H9 (cell line): ENCODE results near the gene POLDIP3. TPM values are rescaled to one million over a fixed set of nuclear protein-coding genes. Genes with fewer than 3 reads are reported as not detected.

Source experiments
- DNase-seq: peaks from one replicate; pipeline ENCODE4 v3.0.0-alpha.2; 2017
- H2AFZ ChIP-seq: one replicate; pipeline ENCODE4 v1.6.1; 2013; ENCODE audit warnings: mild to moderate bottlenecking, low read length, control low read depth, moderate library complexity
- H2AK5ac ChIP-seq: 2 replicates; pipeline ENCODE4 v1.6.1; 2013; ENCODE audit warnings: low read length, control low read depth, mixed read lengths; ENCODE audit not compliant: insufficient read length
- H2BK120ac ChIP-seq: one replicate; pipeline ENCODE4 v1.6.1; 2013; ENCODE audit warnings: low read depth, mild to moderate bottlenecking, low read length, control low read depth, inconsistent platforms; ENCODE audit not compliant: poor library complexity, severe bottlenecking
- H2BK12ac ChIP-seq: 2 replicates; pipeline ENCODE4 v1.6.1; 2013; ENCODE audit warnings: low read length, control low read depth, mixed read lengths, low read depth; ENCODE audit not compliant: insufficient read length
- H2BK15ac ChIP-seq: 2 replicates; pipeline ENCODE4 v1.6.1; 2013; ENCODE audit warnings: low read depth, low read length, control low read depth
- H2BK20ac ChIP-seq: one replicate; pipeline ENCODE4 v1.6.1; 2013; ENCODE audit warnings: low read depth, mild to moderate bottlenecking, low read length, control low read depth, inconsistent platforms; ENCODE audit not compliant: poor library complexity, severe bottlenecking
- H2BK5ac ChIP-seq: 2 replicates; pipeline ENCODE4 v1.6.1; 2013; ENCODE audit warnings: low read length, control low read depth, mixed read lengths; ENCODE audit not compliant: insufficient read length
- H3K14ac ChIP-seq: 2 replicates; pipeline ENCODE4 v1.6.1; 2013; ENCODE audit warnings: low read length, control low read depth; ENCODE audit not compliant: insufficient read depth
- H3K18ac ChIP-seq: 2 replicates; pipeline ENCODE4 v1.6.1; 2013; ENCODE audit warnings: low read depth, mild to moderate bottlenecking, mixed read lengths, low read length, control low read depth; ENCODE audit not compliant: insufficient read length
- H3K23ac ChIP-seq: 2 replicates; pipeline ENCODE4 v1.6.1; 2013; ENCODE audit warnings: low read length, control low read depth, mixed read lengths, low read depth; ENCODE audit not compliant: insufficient read length
- H3K23me2 ChIP-seq: 2 replicates; pipeline ENCODE4 v1.6.1; 2013; ENCODE audit warnings: low read depth, mild to moderate bottlenecking, mixed read lengths, low read length, control low read depth; ENCODE audit not compliant: insufficient read length, poor library complexity, severe bottlenecking
- H3K27ac ChIP-seq: 2 replicates; pipeline ENCODE4 v1.5.1; 2013; ENCODE audit warnings: low read length, control low read depth, mixed read lengths, low read depth; ENCODE audit not compliant: insufficient read length
- H3K27me3 ChIP-seq: 2 replicates; pipeline ENCODE4 v1.6.1; 2013; ENCODE audit warnings: low read length, control low read depth, inconsistent platforms; ENCODE audit not compliant: insufficient read depth
- H3K4ac ChIP-seq: 2 replicates; pipeline ENCODE4 v1.6.1; 2013; ENCODE audit warnings: low read depth, mild to moderate bottlenecking, control low read depth, inconsistent platforms, low read length, moderate library complexity
- H3K4me1 ChIP-seq: 2 replicates; pipeline ENCODE4 v1.6.1; 2013; ENCODE audit warnings: low read length, control low read depth, inconsistent platforms; ENCODE audit not compliant: insufficient read depth
- H3K4me2 ChIP-seq: 2 replicates; pipeline ENCODE4 v1.6.1; 2013; ENCODE audit warnings: low read length, control low read depth, mixed read lengths; ENCODE audit not compliant: insufficient read length, insufficient read depth
- H3K56ac ChIP-seq: 2 replicates; pipeline ENCODE4 v1.6.1; 2013; ENCODE audit warnings: low read depth, mild to moderate bottlenecking, mixed read lengths, low read length, control low read depth; ENCODE audit not compliant: insufficient read length
- H3K79me1 ChIP-seq: 2 replicates; pipeline ENCODE4 v1.6.1; 2013; ENCODE audit warnings: low read depth, mild to moderate bottlenecking, moderate library complexity, low read length, control low read depth, inconsistent platforms; ENCODE audit not compliant: insufficient read depth, poor library complexity, severe bottlenecking
- H3K79me2 ChIP-seq: 2 replicates; pipeline ENCODE4 v1.6.1; 2013; ENCODE audit warnings: low read length, control low read depth, inconsistent platforms; ENCODE audit not compliant: insufficient read depth
- H3K9ac ChIP-seq: 2 replicates; pipeline ENCODE4 v1.6.1; 2013; ENCODE audit warnings: low read length, control low read depth, mixed read lengths; ENCODE audit not compliant: insufficient read length; ENCODE audit errors: extremely low read depth
- H3K9me3 ChIP-seq: one replicate; pipeline ENCODE4 v1.6.1; 2013; ENCODE audit warnings: low read depth, low read length, inconsistent platforms; ENCODE audit not compliant: control insufficient read depth
- H3T11ph ChIP-seq: one replicate; pipeline ENCODE4 v1.6.1; 2013; ENCODE audit warnings: mild to moderate bottlenecking, low read length, control low read depth, inconsistent platforms
- H4K20me1 ChIP-seq: one replicate; pipeline ENCODE4 v1.6.1; 2013; ENCODE audit not compliant: control insufficient read depth, insufficient read length, insufficient read depth
- H4K5ac ChIP-seq: 2 replicates; pipeline ENCODE4 v1.6.1; 2013; ENCODE audit warnings: low read depth, mild to moderate bottlenecking, mixed read lengths, low read length, control low read depth; ENCODE audit not compliant: insufficient read length
- H4K8ac ChIP-seq: replicated peaks from 2 replicates; pipeline ENCODE4 v1.6.1; 2013; ENCODE audit warnings: low read length, control low read depth, mixed read lengths, low read depth; ENCODE audit not compliant: insufficient read length
- H4K91ac ChIP-seq: 2 replicates; pipeline ENCODE4 v1.6.1; 2013; ENCODE audit warnings: low read depth, mild to moderate bottlenecking, moderate library complexity, mixed read lengths, low read length, control low read depth; ENCODE audit not compliant: insufficient read length
- H3K27ac Mint-ChIP-seq, 3 experiments: 2 replicates in 2 of 3; 3 replicates in 1 of 3; pipeline ENCODE4 v1.8.0; 2020 to 2021; ENCODE audit warnings: mixed read lengths in 3 of 3, mild to moderate bottlenecking in 1 of 3, moderate library complexity in 1 of 3
- H3K27me3 Mint-ChIP-seq: 2 replicates; pipeline ENCODE4 v1.8.0; 2021; ENCODE audit warnings: low read depth, mild to moderate bottlenecking, moderate library complexity, mixed read lengths
- H3K36me3 Mint-ChIP-seq, 3 experiments: 2 replicates in 2 of 3; 3 replicates in 1 of 3; pipeline ENCODE4 v1.8.0; 2020 to 2021; ENCODE audit warnings: low read depth in 3 of 3, mixed read lengths in 3 of 3; ENCODE audit not compliant: insufficient read depth in 1 of 3
- H3K4me1 Mint-ChIP-seq, 2 experiments: 2 replicates each; pipeline ENCODE4 v1.8.0; 2020; ENCODE audit warnings: mixed read lengths in 2 of 2
- H3K4me3 Mint-ChIP-seq, 2 experiments: 2 replicates in 1 of 2; 3 replicates in 1 of 2; pipeline ENCODE4 v1.8.0; 2020 to 2021; ENCODE audit warnings: mild to moderate bottlenecking in 2 of 2, mixed read lengths in 2 of 2, moderate library complexity in 1 of 2
- H3K9me3 Mint-ChIP-seq, 2 experiments: 2 replicates in 1 of 2; 3 replicates in 1 of 2; pipeline ENCODE4 v1.8.0; 2020; ENCODE audit warnings: mild to moderate bottlenecking in 2 of 2, mixed read lengths in 2 of 2, moderate library complexity in 1 of 2
- CTCF ChIP-seq: fragments of 200-600 bp; sonication (generic); conservative IDR thresholded peaks from 3 replicates; pipeline ENCODE4 v1.8.0; 2021; ENCODE audit warnings: antibody characterized with exemption, mild to moderate bottlenecking
- WGBS: extraction: QIAGEN DNeasy Blood & Tissue Kit; methylation state at CpG from one replicate; pipeline ENCODE4 v1.1.7; 2013; ENCODE audit warnings: missing lambda C conversion rate, low lambda C conversion rate, mixed read lengths; ENCODE audit not compliant: insufficient read length; ENCODE audit errors: extremely low coverage; 5-methylcytosine and 5-hydroxymethylcytosine counted together
- total RNA-seq: library from RNA; stranded (reverse); gene quantifications from 2 replicates; pipeline ENCODE4 v1.2.1, GENCODE V29; 2021

The POLDIP3 gene
- total RNA-seq, 1 experiment from 2014 or later = 90.8 TPM

GRCh38 chr22:42641801-42642413 lies 27.2 kb upstream of the POLDIP3 start:
- Histone ChIP-seq H2BK120ac (no peak overlapping the region), H3K79me1 (peaks cover 7% of the 10 kb centered on the region)

More at GRCh38 chr22:42641801-42642413, 27.2 kb upstream of the POLDIP3 start:
- no peaks in the 10 kb centered on the region; the same call in 1 of the 2 replicates for H3K79me2 ChIP-seq
- no peak overlapping the region for H3K14ac ChIP-seq
- H3K27ac ChIP-seq = no peak overlapping the region
- no peak overlapping the region for H3K56ac ChIP-seq
- H3T11ph ChIP-seq = no peak overlapping the region
- no peaks in the 10 kb centered on the region for H3K23me2 ChIP-seq
- H2AK5ac ChIP-seq = no peak overlapping the region
- Mint-ChIP-seq H3K27me3 (no peaks in the 10 kb centered on the region; the same call in 1 of the 2 replicates), H3K36me3 (peaks cover 0 to 4% (median 0%) of the 10 kb centered on the region in 3 experiments; a peak in 1 of 7 replicates), H3K4me1 (peaks cover 30 to 43% of the 10 kb centered on the region in 2 experiments), H3K27ac (no peak overlapping the region), H3K4me3 (no peak overlapping the region), H3K9me3 (no peaks in the 10 kb centered on the region)
- H4K5ac ChIP-seq = no peak overlapping the region
- H4K20me1 ChIP-seq = no peaks in the 10 kb centered on the region
- no peak overlapping the region for H2BK20ac ChIP-seq
- no peak overlapping the region for H4K8ac ChIP-seq
- no peak overlapping the region for H2BK5ac ChIP-seq
- no peak overlapping the region for H3K4me2 ChIP-seq
- no peak for DNase-seq
- no peak overlapping the region for H4K91ac ChIP-seq
- H2AFZ ChIP-seq = no peak overlapping the region
- no CpG with 5 or more reads among the region's 9 CpGs for WGBS
- H3K4me1 ChIP-seq = peaks cover 7% of the 10 kb centered on the region; the same call in 1 of the 2 replicates
- TF ChIP-seq CTCF = no peak
- no peak overlapping the region for H3K4ac ChIP-seq
- H3K9ac ChIP-seq = no peak overlapping the region
- H3K9me3 ChIP-seq = no peaks in the 10 kb centered on the region
- H2BK15ac ChIP-seq = no peak overlapping the region
- no peak overlapping the region for H3K23ac ChIP-seq
- H2BK12ac ChIP-seq = no peak overlapping the region
- H3K18ac ChIP-seq = no peak overlapping the region
- H3K27me3 ChIP-seq = no peaks in the 10 kb centered on the region
